8988T (cell line): ENCODE data around the gene ZNF628.

Experiments
- DNase-seq: peaks from one replicate; pipeline ENCODE4 v3.0.0; 2011

The ZNF628 gene

DNA sequence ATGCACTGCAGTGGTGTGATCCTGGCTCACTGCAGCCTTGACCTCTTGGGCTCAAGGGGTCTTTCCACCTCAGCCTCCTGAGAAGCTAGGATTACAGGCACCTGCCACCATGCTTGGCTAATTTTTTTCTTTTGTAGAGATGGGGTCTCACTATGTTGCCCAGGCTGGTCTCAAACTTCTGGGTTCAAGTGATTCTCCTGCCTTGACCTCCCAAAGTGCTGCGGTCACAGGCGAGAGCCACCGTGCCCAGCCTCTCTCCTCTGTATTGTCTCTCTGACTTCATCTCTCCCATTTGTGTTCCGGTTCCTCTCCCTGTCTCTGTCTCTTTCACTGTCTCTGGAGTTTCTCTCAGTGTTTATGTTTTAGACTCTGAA, 10.2 kb upstream of the ZNF628 start:
- no peak for DNase-seq

DNA sequence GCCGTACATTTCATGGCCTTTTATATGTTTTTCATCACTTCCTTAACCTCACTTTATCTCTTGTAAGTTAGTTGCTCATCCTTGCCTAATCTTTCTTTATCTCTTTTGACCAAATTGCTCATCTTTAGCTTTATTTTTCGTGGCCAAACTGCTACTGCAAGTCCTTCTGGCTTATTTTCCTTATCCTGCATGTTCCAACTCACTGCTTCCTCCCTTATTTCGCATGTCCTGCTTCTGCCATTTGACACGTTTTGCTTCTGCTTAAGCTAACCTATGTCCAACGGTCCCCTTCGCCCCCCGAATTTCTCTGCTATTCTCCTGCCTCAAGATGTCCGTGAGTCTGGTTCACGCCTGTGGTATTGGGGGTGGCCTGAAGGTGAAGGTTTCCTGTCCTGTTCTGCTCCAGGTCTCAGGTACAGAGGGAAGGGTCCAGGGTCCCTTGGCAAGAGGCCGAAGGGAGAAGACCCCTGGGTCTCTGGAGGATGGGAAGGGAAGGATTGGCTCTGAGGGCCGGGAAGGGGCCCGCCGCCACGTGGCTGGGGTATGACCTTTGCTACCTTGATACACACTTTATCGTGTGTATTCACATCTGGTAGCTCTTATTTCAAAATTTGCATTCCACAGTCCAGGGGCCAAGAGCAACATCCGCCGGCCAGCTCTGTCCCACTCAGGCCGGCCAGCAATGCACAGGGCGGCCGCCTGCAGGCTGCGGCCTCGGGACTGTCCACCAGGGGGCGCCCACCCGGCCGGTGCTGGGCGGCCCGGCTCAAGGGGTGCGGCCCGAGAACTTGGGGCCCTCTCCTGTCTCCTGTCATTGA, 9.0 kb upstream of the ZNF628 start:
- DNase-seq, result peak; percentile 82

DNA sequence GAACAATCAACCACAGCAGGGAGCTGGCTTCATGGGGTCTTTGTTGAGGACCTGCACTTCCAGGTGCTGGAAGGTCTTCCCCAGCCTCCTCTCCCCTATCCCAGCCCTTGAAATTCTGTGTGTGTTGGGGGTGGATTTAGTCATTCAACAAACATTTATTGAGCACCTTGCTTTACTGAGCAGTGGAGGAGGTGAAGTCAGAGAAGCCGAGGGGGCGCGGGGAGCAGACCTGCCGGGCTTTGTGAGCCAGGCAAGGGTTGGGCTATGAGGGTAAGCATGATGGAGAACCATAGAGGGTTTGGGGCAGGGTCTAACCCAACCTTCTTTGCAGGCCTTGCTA, 8.4 kb upstream of the ZNF628 start:
- DNase-seq, result no peak

DNA sequence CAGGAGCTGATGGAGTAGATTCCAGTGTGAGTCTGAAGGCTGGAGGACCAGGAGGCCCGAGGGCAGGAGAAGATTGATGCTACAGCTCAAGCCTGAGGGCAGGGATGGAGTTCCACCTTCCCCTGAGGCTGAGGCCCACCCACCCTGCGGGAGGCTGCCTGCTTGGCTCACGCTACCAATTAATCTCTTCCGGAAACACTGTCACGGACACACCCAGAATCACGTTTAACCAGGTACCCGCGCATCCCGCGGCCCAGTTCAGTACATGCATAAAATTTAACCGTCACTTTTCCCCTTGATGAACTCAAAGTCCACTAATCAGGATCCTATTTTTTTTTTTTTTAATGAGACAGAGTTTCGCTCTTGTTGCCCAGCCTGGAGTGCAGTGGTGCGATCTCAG, 5.2 kb upstream of the ZNF628 start:
- DNase-seq, result no peak

DNA sequence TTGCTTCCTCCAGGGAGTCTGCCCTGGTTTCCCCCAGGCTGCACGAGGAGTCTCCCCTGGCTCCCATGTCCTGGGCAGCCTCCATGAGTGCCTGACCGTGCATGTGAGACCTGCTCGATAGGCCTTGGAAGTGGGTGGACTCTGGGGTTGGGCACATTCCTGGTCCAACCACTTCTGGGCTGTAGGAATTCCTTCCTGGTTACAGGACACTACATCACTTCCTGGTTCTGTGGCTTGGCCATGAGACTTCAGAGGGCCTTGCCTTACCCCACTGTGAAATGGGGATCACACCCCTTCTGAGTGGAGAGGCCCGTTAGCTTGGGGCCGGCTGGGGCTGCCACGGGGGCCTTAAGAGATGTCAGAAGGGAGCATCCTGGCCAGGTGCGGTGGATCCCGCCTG, 4.0 kb upstream of the ZNF628 start:
- DNase-seq, result no peak

DNA sequence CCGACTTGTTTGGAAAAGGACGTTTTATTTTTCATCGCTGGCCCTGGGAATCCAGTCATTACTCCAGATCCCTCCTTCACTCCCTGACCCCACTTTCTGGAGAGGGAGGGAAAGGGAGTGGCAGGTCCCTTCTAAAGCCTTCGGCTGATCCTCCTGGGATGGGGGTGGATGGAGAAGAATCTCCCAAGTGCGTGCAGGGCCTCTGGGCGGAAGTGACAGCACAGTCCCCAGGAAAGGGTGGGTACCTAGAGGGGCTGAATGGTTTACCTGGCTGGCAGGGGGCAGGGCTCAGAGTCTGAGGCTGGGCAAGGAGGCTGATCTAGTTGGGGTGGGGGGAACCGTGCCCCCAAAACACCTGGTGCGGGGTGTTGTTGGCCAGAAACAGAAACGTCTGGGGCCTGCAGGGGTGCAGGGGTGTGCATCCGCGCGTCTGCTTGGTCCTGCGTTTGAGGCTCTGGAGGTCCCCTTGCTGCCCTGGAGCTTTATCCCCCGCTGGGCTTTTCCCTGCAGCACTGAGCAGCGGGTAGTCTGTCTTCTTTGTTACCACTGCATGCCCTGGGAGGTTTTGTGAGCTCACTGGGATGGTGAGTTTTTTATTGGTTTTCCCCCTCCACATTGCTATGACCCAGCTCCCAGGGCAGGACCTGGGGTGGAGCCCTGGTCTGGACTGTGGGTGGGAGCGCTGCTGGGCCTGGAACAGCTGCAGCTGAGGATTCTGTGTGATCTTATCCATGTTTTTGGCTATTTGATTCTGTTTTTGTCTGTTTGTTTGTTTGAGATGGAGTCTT, 3.0 kb upstream of the ZNF628 start:
- DNase-seq, result no peak

- DNase-seq, result no peak
These were observed 1.9 kb upstream of the ZNF628 start for GRCh38 chr19:55474269-55475265.

GRCh38 chr19:55477905-55478304, 1.5 kb downstream of the ZNF628 start:
- DNase-seq, result no peak

DNA sequence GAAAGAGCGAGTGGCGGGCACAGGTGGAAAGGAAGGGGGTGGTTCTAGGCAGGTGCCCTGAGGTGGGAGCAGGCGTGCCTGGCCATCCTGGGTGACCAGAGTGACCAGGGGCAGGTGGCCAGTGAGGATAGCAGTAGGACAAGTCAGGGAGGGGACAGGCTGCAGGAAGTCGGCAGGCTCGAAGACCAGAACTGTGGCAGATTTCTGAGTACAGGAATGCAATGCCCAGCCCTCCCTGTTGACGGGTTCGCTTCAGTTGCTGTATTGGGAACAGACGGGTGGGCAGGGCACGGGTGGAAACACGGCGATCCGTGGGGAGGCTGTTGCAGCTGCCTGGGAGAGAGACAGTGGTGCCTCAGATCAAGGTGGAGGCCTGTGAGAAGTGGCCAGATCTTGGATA, 1.9 kb downstream of the ZNF628 start:
- no peak for DNase-seq

DNA sequence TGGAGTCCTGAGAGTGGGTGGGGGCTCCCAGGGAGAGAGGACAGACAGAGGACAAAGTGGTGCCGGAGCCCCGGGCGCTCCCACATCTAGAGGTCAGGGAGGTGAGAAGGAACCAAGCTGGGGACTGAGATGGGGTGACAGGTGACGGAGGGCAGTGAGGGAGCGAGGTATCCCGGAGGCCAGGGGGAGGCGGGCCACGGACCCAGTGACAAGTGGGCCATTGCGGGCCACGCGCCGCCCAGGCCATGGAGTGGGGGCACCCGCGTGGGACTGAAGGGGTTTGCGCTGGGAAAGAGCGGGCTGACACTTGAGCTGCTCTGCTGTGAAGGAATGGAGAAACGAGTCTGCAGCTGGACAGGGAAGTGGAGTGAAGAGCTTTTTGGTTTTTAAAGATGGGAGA, 2.6 kb downstream of the ZNF628 start:
- no peak for DNase-seq

GRCh38 chr19:55479451-55480230, 3.2 kb downstream of the ZNF628 start:
- DNase-seq, result no peak

DNA sequence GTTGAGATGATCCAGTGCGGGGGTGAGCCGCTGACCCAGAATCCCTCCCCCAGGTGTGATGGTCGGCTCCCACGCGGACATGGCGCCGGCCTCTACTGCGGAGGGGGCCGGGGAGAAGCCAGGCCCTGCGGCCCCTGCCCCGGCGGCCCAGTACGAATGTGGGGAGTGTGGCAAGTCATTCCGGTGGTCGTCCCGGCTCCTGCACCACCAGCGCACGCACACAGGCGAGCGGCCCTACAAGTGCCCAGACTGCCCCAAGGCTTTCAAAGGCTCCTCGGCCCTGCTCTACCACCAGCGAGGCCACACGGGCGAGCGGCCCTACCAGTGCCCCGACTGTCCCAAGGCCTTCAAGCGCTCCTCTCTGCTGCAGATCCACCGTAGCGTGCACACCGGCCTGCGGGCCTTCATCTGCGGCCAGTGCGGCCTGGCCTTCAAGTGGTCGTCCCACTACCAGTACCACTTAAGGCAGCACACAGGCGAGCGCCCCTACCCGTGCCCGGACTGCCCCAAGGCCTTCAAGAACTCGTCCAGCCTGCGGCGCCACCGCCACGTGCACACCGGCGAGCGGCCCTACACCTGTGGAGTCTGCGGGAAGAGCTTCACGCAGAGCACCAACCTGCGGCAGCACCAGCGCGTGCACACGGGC, 4.9 kb downstream of the ZNF628 start:
- no peak for DNase-seq

DNA sequence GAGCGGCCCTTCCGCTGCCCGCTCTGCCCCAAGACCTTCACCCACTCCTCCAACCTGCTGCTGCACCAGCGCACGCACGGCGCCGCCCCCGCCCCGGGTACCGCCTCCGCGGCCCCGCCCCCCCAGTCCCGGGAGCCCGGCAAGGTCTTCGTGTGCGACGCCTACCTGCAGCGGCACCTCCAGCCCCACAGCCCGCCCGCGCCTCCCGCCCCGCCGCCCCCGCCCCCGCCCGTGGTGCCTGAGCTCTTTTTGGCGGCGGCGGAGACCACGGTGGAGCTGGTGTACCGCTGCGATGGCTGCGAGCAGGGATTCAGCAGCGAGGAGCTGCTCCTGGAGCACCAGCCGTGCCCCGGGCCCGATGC, 5.4 kb downstream of the ZNF628 start:
- no peak for DNase-seq

- DNase-seq, result no peak
These were observed 5.9 kb downstream of the ZNF628 start for GRCh38 chr19:55482156-55482961.

- DNase-seq, result no peak
These were observed 6.7 kb downstream of the ZNF628 start for GRCh38 chr19:55482967-55483705.

- DNase-seq, result no peak
These were observed 7.5 kb downstream of the ZNF628 start for GRCh38 chr19:55483706-55484592.

GRCh38 chr19:55484593-55485438, 8.4 kb downstream of the ZNF628 start, which contains the start of gene NAT14:
Gene NAT14 (plus strand): TSS chr19:55485188. CDS start chr19:55485709, 521 bp downstream.
- DNase-seq, result peak; percentile 95

- no peak for DNase-seq
These were observed 9.1 kb downstream of the ZNF628 start for GRCh38 chr19:55485439-55486011.
